Endothelial cell of umbilical vein (primary cell): ENCODE results near the gene TEX36. TPM values are rescaled to one million over a fixed set of nuclear protein-coding genes. Genes with fewer than 3 reads are reported as not detected.
A peak's percentile ranks its signal among the peaks of the same experiment; 100 is the strongest.

Experiments used
- BruUV-seq: library from RNA; stranded (reverse); fragments of 400-500 nt; replicated peaks from 2 replicates; lab custom pipeline; 2021; lab: Mats Ljungman, UMichigan
- CTCF ChIA-PET: fragments of 300-600, 350-600 bp; sonication (Branson Sonifier 250); formaldehyde crosslinking; loops from one replicate; lab custom pipeline; 2021; ENCODE audit warnings: antibody characterized with exemption, inconsistent platforms; lab: Charles Lee
- POLR2A ChIA-PET: fragments of 300-600, 350-600 bp; sonication (Branson Sonifier 250); formaldehyde crosslinking; loops from one replicate; lab custom pipeline; 2021; ENCODE audit warnings: antibody characterized with exemption, inconsistent platforms; lab: Charles Lee
- DNase-seq: peaks from one replicate; pipeline ENCODE4 v3.0.0-alpha.2; 2011; ENCODE audit warnings: low read depth, low spot score
- FAIRE-seq: peaks from 2 replicates; lab custom pipeline; 2011; peaks lifted over from hg19 to GRCh38; lab: Jason Lieb, UNC
- H2AFZ ChIP-seq: 2 replicates; pipeline ENCODE4 v1.6.0; 2012; ENCODE audit warnings: low read depth, low read length, control low read depth, inconsistent platforms
- H3K27ac ChIP-seq: 2 replicates; pipeline ENCODE4 v1.5.1; 2011; ENCODE audit warnings: low read depth, mild to moderate bottlenecking, control low read depth, low read length, moderate library complexity; ENCODE audit not compliant: insufficient read depth
- H3K27me3 ChIP-seq, 2 experiments: 2 replicates each; pipeline versions ENCODE4 v1.6.0 to v1.6.1; 2011; ENCODE audit warnings: low read length in 2 of 2, mixed read lengths in 1 of 2; ENCODE audit not compliant: control insufficient read depth in 2 of 2, insufficient read depth in 2 of 2
- H3K36me3 ChIP-seq, 2 experiments: 2 replicates in 1 of 2; 3 replicates in 1 of 2; pipeline ENCODE4 v1.5.1; 2011; ENCODE audit warnings: low read length in 2 of 2, mild to moderate bottlenecking in 1 of 2, moderate library complexity in 1 of 2; ENCODE audit not compliant: control insufficient read depth in 2 of 2, insufficient read depth in 2 of 2; ENCODE audit errors: extremely low read depth in 1 of 2
- H3K4me1 ChIP-seq: 3 replicates; pipeline ENCODE4 v1.5.1; 2011; ENCODE audit warnings: mild to moderate bottlenecking, low read length; ENCODE audit not compliant: control insufficient read depth, insufficient read depth; ENCODE audit errors: extremely low read depth
- H3K4me2 ChIP-seq: 2 replicates; pipeline ENCODE4 v1.6.1; 2011; ENCODE audit warnings: low read length, control low read depth, mixed read lengths; ENCODE audit not compliant: insufficient read depth
- H3K4me3 ChIP-seq, 3 experiments: fragments of 200-600 bp in 1 of 3; sonication (generic), shearing (Covaris generic) in 1 of 3; replicated peaks in 1 of 3; 2 replicates each; pipeline ENCODE4 v1.5.1; 2011 to 2016; ENCODE audit warnings: control low read depth in 3 of 3, low read length in 3 of 3, mild to moderate bottlenecking in 2 of 3, inconsistent platforms in 1 of 3, low read depth in 1 of 3, moderate library complexity in 1 of 3; ENCODE audit not compliant: insufficient read depth in 1 of 3
- H3K79me2 ChIP-seq: 2 replicates; pipeline ENCODE4 v1.6.0; 2012; ENCODE audit warnings: low read length, inconsistent platforms; ENCODE audit not compliant: control insufficient read depth, insufficient read depth
- H3K9ac ChIP-seq: replicated peaks from 2 replicates; pipeline ENCODE3; 2011; ENCODE audit warnings: low read length, control low read depth; ENCODE audit not compliant: insufficient read depth; ENCODE audit errors: extremely low read depth
- H3K9me1 ChIP-seq: replicated peaks from 3 replicates; pipeline ENCODE4 v1.6.0; 2011; ENCODE audit warnings: mild to moderate bottlenecking, low read length; ENCODE audit not compliant: control insufficient read depth, insufficient read depth; ENCODE audit errors: extremely low read depth
- H3K9me3 ChIP-seq: replicated peaks from 2 replicates; pipeline ENCODE4 v1.5.1; 2012; ENCODE audit warnings: low read length, inconsistent platforms; ENCODE audit not compliant: control insufficient read depth, insufficient read depth
- H4K20me1 ChIP-seq: replicated peaks from 2 replicates; pipeline ENCODE3; 2011; ENCODE audit warnings: mild to moderate bottlenecking, low read length; ENCODE audit not compliant: control insufficient read depth, insufficient read depth; ENCODE audit errors: extremely low read depth
- CTCF ChIP-seq, 2 donors: IDR thresholded peaks; 1 replicate in 1 of 2; 2 replicates in 1 of 2; pipeline ENCODE4 v1.5.1; 2011; ENCODE audit warnings: low read length in 2 of 2, mild to moderate bottlenecking in 2 of 2, moderate library complexity in 2 of 2, control low read depth in 1 of 2, inconsistent platforms in 1 of 2, low read depth in 1 of 2; ENCODE audit not compliant: insufficient read depth in 1 of 2; ENCODE audit errors: extremely low read depth in 1 of 2
- FOS ChIP-seq: IDR thresholded peaks from 2 replicates; pipeline ENCODE4 v1.6.1; 2011; ENCODE audit warnings: mild to moderate bottlenecking, low read length, moderate library complexity, borderline replicate concordance; ENCODE audit not compliant: insufficient read depth
- GATA2 ChIP-seq: IDR thresholded peaks from 2 replicates; pipeline ENCODE4 v1.7.0; 2011; ENCODE audit warnings: low read depth, mild to moderate bottlenecking, moderate library complexity, mixed read lengths, low read length; ENCODE audit not compliant: insufficient read length, insufficient read depth
- JUN ChIP-seq: IDR thresholded peaks from 2 replicates; pipeline ENCODE4 v1.6.1; 2011; ENCODE audit warnings: borderline replicate concordance, low read depth; ENCODE audit not compliant: insufficient read length, insufficient read depth
- MAX ChIP-seq: IDR thresholded peaks from 2 replicates; pipeline ENCODE4 v1.6.1; 2011; ENCODE audit not compliant: insufficient read depth, insufficient read length
- MYC ChIP-seq: IDR thresholded peaks from one replicate; pipeline ENCODE4 v1.6.1; 2011; ENCODE audit warnings: mild to moderate bottlenecking, low read depth, low read length
- POLR2A ChIP-seq: IDR thresholded peaks from 2 replicates; pipeline ENCODE4 v1.6.1; 2012; ENCODE audit warnings: low read depth, mild to moderate bottlenecking, control low read depth, low read length
- POLR2AphosphoS5 ChIP-seq: IDR thresholded peaks from 2 replicates; pipeline ENCODE4 v1.6.1; 2012; ENCODE audit warnings: low read depth, mild to moderate bottlenecking, control low read depth, low read length, moderate library complexity; ENCODE audit not compliant: insufficient read depth
- dilution Hi-C: fragments of 300-500 bp; cut with MboI; formaldehyde crosslinking; loops from one replicate; pipeline ENCODE4 v1.15.0; 2019; ENCODE audit warnings: low sequenced_read_pairs; ENCODE audit not compliant: extremely low pct_ligation_motif_present
- intact Hi-C: fragments of 100-400 bp; cut with micrococcal nuclease; formaldehyde crosslinking; loops from one replicate; pipeline ENCODE4 v1.10.0; 2022
- polyA plus RNA-seq, 4 experiments: library from polyadenylated mRNA; depleted of rRNA in 3 of 4; stranded (reverse) in 3 of 4; unstranded in 1 of 4; fragments of >200 nt; gene quantifications; 2 replicates each; pipeline versions ENCODE4 v1.2.1 to v1.2.3, GENCODE V29; 2011 to 2012; ENCODE audit warnings: missing spikeins in 1 of 4
- total RNA-seq: library from RNA; stranded (reverse); gene quantifications from 2 replicates; pipeline ENCODE4 v1.2.3, GENCODE V29; 2021

Gene TEX36
- total and polyA plus RNA-seq, 2 donors (not counting 3 experiments of a cell fraction or from before 2014, with no cell fraction given), result not detected

DNA sequence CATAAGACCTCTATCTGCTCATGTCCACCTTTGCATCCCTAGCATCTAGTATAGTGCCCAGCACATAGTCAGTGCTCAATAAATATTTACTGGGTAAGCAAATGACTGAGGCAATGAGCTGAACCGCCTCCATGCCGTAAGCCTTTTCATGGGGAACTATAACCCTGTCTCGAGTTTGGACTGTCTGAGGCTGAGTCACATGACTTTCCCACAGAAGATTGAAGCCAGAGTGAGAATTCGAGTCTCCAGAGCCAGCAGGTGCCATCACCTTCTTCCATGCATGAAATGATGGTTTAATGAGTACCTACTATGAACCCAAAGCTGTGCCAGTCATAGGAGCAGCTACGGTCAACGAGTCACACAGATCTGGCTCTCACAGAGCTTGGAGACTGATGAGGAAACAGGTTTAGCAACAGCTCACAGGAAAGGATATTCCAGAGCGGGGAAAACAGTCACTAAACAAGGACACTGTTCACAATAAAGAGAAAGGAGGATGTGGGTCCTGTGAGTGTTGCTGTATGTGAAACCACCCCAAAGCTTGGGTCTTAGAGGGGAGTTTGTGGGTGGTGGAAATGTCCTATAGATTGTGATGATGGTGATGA lies 75.2 kb downstream of the TEX36 start:
- Histone ChIP-seq H3K4me1 (peaks cover 28% of the 10 kb centered on the region), H3K27ac (peak overlapping the region; percentile 62), H4K20me1 (no peaks in the 10 kb centered on the region), H3K9ac (no peak overlapping the region), H3K4me2 (no peak overlapping the region), H3K9me1 (no peaks in the 10 kb centered on the region), H3K4me3 (no peak overlapping the region), H3K36me3 (no peaks in the 10 kb centered on the region), H3K79me2 (no peaks in the 10 kb centered on the region), H3K27me3 (no peaks in the 10 kb centered on the region), H2AFZ (no peak overlapping the region), H3K9me3 (no peaks in the 10 kb centered on the region)
- FAIRE-seq (no peak), DNase-seq (peak; percentile 48)
- intact Hi-C loops (loop anchor here (2.0 to 5.0 kb wide), 4 partner anchors 70 to 690 kb away; partner anchors contain the start of genes CTBP2 and EDRF1), dilution Hi-C loops (no loop called here)
- CTCF ChIA-PET, result interaction anchor here (0.9 to 2.5 kb wide), 6 partner anchors 12 to 559 kb away, joined by 3 to 22 read pairs (median 4); no protein-coding TSS in a partner anchor
- peak; percentile 29 for TF ChIP-seq GATA2
- TF ChIP-seq FOS, result peak; percentile 18
- TF ChIP-seq MYC, result no peak
- no TSS peak for BruUV-seq
- POLR2A ChIA-PET, result no interaction called here

DNA sequence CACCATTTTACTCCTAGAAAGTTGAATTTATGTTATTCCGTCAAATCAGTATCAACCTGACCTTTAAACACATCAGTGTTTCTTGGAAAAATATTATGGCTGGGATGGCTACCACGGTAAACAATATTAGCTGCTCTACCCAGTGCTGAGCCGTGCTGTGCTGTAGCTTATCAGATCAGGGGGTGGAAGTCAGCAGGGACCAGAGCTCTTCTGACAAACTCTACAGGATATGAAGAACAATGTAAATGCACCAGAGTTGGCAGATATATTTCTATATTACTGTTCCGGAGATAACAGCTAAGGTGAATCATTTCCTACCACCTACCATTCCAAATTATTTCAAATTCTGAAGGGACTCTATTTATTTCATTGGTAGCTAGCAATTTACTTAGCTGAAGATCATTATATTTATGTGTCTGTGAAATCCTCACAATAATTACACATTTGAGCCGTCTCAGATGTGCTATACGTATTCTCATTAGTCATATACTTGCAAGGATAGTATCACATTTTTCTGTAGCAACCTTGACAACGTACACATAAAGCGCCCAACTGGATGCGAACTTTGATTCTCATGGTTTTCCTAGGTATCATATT lies 76.5 kb downstream of the TEX36 start:
- POLR2A ChIA-PET, result interaction anchor here (0.6 to 1.2 kb wide), 2 partner anchors 56 to 528 kb away, joined by 5 to 6 read pairs; no protein-coding TSS in a partner anchor
- H3K9me1 ChIP-seq, result no peaks in the 10 kb centered on the region
- peak overlapping the region; percentile 29 for H3K9ac ChIP-seq
- BruUV-seq, result no TSS peak
- CTCF ChIA-PET, result interaction anchor here (1.1 to 2.5 kb wide), 8 partner anchors 12 to 404 kb away, joined by 3 to 22 read pairs (median 4); no protein-coding TSS in a partner anchor
- TF ChIP-seq POLR2A (peak; percentile 70), JUN (peak; percentile 88), CTCF (IDR thresholded peaks at IDR 0.05; ENCODE audit: extremely low read depth in 1 of 2, insufficient read depth in 1 of 2, low read depth in 1 of 2, low read length in 2 of 2) (no peak), POLR2AphosphoS5 (peak; percentile 92), GATA2 (peak; percentile 100), MYC (no peak), FOS (peak; percentile 93), MAX (no peak)
- H4K20me1 ChIP-seq, result no peaks in the 10 kb centered on the region
- no peaks in the 10 kb centered on the region for H3K36me3 ChIP-seq
- peak overlapping the region; percentile 63 for H3K27ac ChIP-seq
- H3K9me3 ChIP-seq, result no peaks in the 10 kb centered on the region
- H2AFZ ChIP-seq, result no peak overlapping the region
- H3K27me3 ChIP-seq, result no peaks in the 10 kb centered on the region
- peak overlapping the region; percentile 83 for H3K4me2 ChIP-seq
- H3K4me3 ChIP-seq, result peak overlapping the region in 1 of 3 experiments; percentile 31
- intact Hi-C loops, result loop anchor here (1.0 to 5.0 kb wide), 6 partner anchors 23 to 689 kb away; partner anchors contain the start of genes CTBP2 and EDRF1
- no peaks in the 10 kb centered on the region for H3K79me2 ChIP-seq
- DNase-seq (peak; percentile 95), FAIRE-seq (peak; percentile 92)
- dilution Hi-C loops, result no loop called here
- peaks cover 28% of the 10 kb centered on the region for H3K4me1 ChIP-seq
